Body of pancreas (tissue), 4 donors: ENCODE results near the gene IQGAP2. TPM values are rescaled to one million over a fixed set of nuclear protein-coding genes. Genes with fewer than 3 reads are reported as not detected.
"Not testable (repeated sequence)": the region's sequence is repeated elsewhere in the genome, so short reads cannot be mapped to it uniquely, and the experiment has no call there.

ENCODE experiments used
- ATAC-seq: fragments of 150-250 bp; one replicate; pipeline ENCODE4 v1.9.1; 2016
- DNase-seq, 4 donors: peaks; one replicate each; pipeline ENCODE4 v3.0.0-alpha.2; 2019
- H3K27ac ChIP-seq, 4 donors: fragments of 200-600 bp; sonication (generic); 1 replicate in 3 of 4; 2 replicates in 1 of 4; pipeline versions ENCODE4 v1.5.1 to v1.6.1; 2016 to 2019; ENCODE audit warnings: mild to moderate bottlenecking in 1 of 4, mixed read lengths in 1 of 4, moderate library complexity in 1 of 4
- H3K27me3 ChIP-seq, 2 donors: fragments of 200-600 bp; sonication (generic); one replicate each; pipeline ENCODE4 v1.6.0; 2016; ENCODE audit warnings: mild to moderate bottlenecking in 1 of 2
- H3K36me3 ChIP-seq, 2 donors: fragments of 200-600 bp; sonication (generic); replicated peaks in 1 of 2; 2 replicates each; pipeline ENCODE4 v1.5.1; 2016; ENCODE audit warnings: low read depth in 2 of 2; ENCODE audit not compliant: insufficient read depth in 1 of 2
- H3K4me1 ChIP-seq: fragments of 200-600 bp; sonication (generic); one replicate; pipeline ENCODE4 v1.6.0; 2016
- H3K4me3 ChIP-seq, 2 donors: fragments of 200-600 bp; sonication (generic); 1 replicate in 1 of 2; 2 replicates in 1 of 2; pipeline ENCODE4 v1.5.1; 2016 to 2019
- H3K9me3 ChIP-seq, 3 donors: fragments of 200-600 bp; sonication (generic); 1 replicate in 2 of 3; 2 replicates in 1 of 3; pipeline ENCODE4 v1.5.1; 2016
- CTCF ChIP-seq, 7 experiments: fragments of 450-650 bp in 4 of 7; fragments of 200-600 bp in 3 of 7; sonication (generic) in 3 of 7; IDR thresholded peaks; one replicate each; pipeline ENCODE4 v1.5.1; 2016 to 2019; ENCODE audit warnings: antibody characterized with exemption in 7 of 7
- POLR2A ChIP-seq, 3 donors: fragments of 450-650 bp; IDR thresholded peaks; one replicate each; pipeline ENCODE4 v1.6.1; 2016; ENCODE audit warnings: antibody characterized with exemption in 3 of 3, mild to moderate bottlenecking in 2 of 3
- WGBS, 2 donors: methylation state at CpG; one replicate each; pipeline ENCODE4 v1.1.5; 2017; 5-methylcytosine and 5-hydroxymethylcytosine counted together
- intact Hi-C: fragments of 100-400 bp; cut with DNase I; formaldehyde crosslinking; loops from one replicate; pipeline ENCODE4 v1.15.1; 2023
- total RNA-seq, 2 donors: library from RNA; depleted of rRNA; stranded (reverse); fragments of >200 nt; gene quantifications; one replicate each; pipeline ENCODE4 v1.1.0, GENCODE V29; 2016

IQGAP2 gene
- total RNA-seq, 2 donors from 2014 or later: 41.2 to 49.5 TPM

GRCh38 chr5:76735762-76736545 is 332.9 kb downstream of the IQGAP2 start:
- ATAC-seq (no peak), DNase-seq (no peak)
- intact Hi-C loops: no loop called here
- no peaks in the 10 kb centered on the region for H3K36me3 ChIP-seq
- no peak overlapping the region for H3K27ac ChIP-seq
- TF ChIP-seq POLR2A (IDR thresholded peaks at IDR 0.05) (no peak), CTCF (IDR thresholded peaks at IDR 0.05) (no peak)
- no peaks in the 10 kb centered on the region for H3K27me3 ChIP-seq
- no peaks in the 10 kb centered on the region for H3K9me3 ChIP-seq
- H3K4me3 ChIP-seq: no peak overlapping the region
- no peaks in the 10 kb centered on the region for H3K4me1 ChIP-seq
- WGBS, 2 donors: 67 to 75% methylated on average over 4 of the region's 4 CpGs

GRCh38 chr5:76736679-76737556 is 333.8 kb downstream of the IQGAP2 start:
- Histone ChIP-seq H3K4me3 (no peak overlapping the region), H3K9me3 (no peaks in the 10 kb centered on the region), H3K27ac (no peak overlapping the region), H3K36me3 (no peaks in the 10 kb centered on the region), H3K4me1 (no peaks in the 10 kb centered on the region), H3K27me3 (no peaks in the 10 kb centered on the region)
- intact Hi-C loops: no loop called here
- 77 to 83% methylated on average over 6 of the region's 6 CpGs for WGBS, 2 donors
- DNase-seq: no peak
- no peak for TF ChIP-seq CTCF (IDR thresholded peaks at IDR 0.05)
- TF ChIP-seq POLR2A (IDR thresholded peaks at IDR 0.05): no peak
- ATAC-seq: no peak

GRCh38 chr5:76737846-76738245 is 334.8 kb downstream of the IQGAP2 start:
- WGBS, 2 donors: 80 to 83% methylated on average over 5 of the region's 5 CpGs
- Histone ChIP-seq H3K4me3 (no peak overlapping the region), H3K27ac (no peak overlapping the region), H3K4me1 (no peaks in the 10 kb centered on the region), H3K36me3 (no peaks in the 10 kb centered on the region), H3K9me3 (no peaks in the 10 kb centered on the region), H3K27me3 (no peaks in the 10 kb centered on the region)
- no peak for ATAC-seq
- no peak for DNase-seq
- intact Hi-C loops: no loop called here
- TF ChIP-seq CTCF (IDR thresholded peaks at IDR 0.05) (no peak), POLR2A (IDR thresholded peaks at IDR 0.05) (no peak)

- not testable (repeated sequence) for ATAC-seq
- WGBS, 2 donors: 86 to 91% methylated on average over 4 of the region's 4 CpGs
Measured at GRCh38 chr5:76741506-76741905, 338.4 kb downstream of the IQGAP2 start.

GRCh38 chr5:76742583-76742982 is 339.5 kb downstream of the IQGAP2 start:
- Histone ChIP-seq H3K27ac (no peak overlapping the region), H3K27me3 (no peaks in the 10 kb centered on the region), H3K4me3 (no peak overlapping the region), H3K4me1 (no peaks in the 10 kb centered on the region), H3K36me3 (no peaks in the 10 kb centered on the region), H3K9me3 (no peaks in the 10 kb centered on the region)
- TF ChIP-seq CTCF (IDR thresholded peaks at IDR 0.05): no peak
- no peak for TF ChIP-seq POLR2A (IDR thresholded peaks at IDR 0.05)
- DNase-seq (no peak), ATAC-seq (no peak)
- 75 to 84% methylated on average over 4 of the region's 4 CpGs for WGBS, 2 donors
- intact Hi-C loops: no loop called here

More at GRCh38 chr5:76741506-76741905, 338.4 kb downstream of the IQGAP2 start:
- H3K27me3 ChIP-seq, intact Hi-C loops, H3K4me1 ChIP-seq, DNase-seq, H3K4me3 ChIP-seq, H3K9me3 ChIP-seq, H3K36me3 ChIP-seq, H3K27ac ChIP-seq: not testable (repeated sequence)
